ENCODE measurements around the gene SCN2B.

SCN2B gene

GRCh38 chr11:118132385-118133151 is 43.9 kb downstream of the SCN2B start:
- DNase-seq (ENCODE audit: low spot score): no peak

GRCh38 chr11:118129471-118130172 is 46.8 kb downstream of the SCN2B start:
- DNase-seq (ENCODE audit: low spot score): no peak

- no peak for DNase-seq (ENCODE audit: low spot score)
Measured at GRCh38 chr11:118128721-118129470, 47.5 kb downstream of the SCN2B start.

- no peak for DNase-seq (ENCODE audit: low spot score)
Measured at GRCh38 chr11:118128310-118128709, 48.1 kb downstream of the SCN2B start.

GRCh38 chr11:118126082-118126838 is 50.2 kb downstream of the SCN2B start:
- no peak for DNase-seq (ENCODE audit: low spot score)

GRCh38 chr11:118124929-118125535 is 51.4 kb downstream of the SCN2B start:
- no peak for DNase-seq (ENCODE audit: low spot score)

GRCh38 chr11:118120793-118121192 is 55.6 kb downstream of the SCN2B start:
- no peak for DNase-seq (ENCODE audit: low spot score)

GRCh38 chr11:118117790-118118601 is 58.4 kb downstream of the SCN2B start:
- DNase-seq (ENCODE audit: low spot score): no peak

GRCh38 chr11:118115048-118115447 is 61.4 kb downstream of the SCN2B start:
- DNase-seq (ENCODE audit: low spot score): no peak

- no peak for DNase-seq (ENCODE audit: low spot score)
Measured at GRCh38 chr11:118114266-118114665, 62.2 kb downstream of the SCN2B start.

- DNase-seq (ENCODE audit: low spot score): no peak
Measured at GRCh38 chr11:118112711-118113430, 63.6 kb downstream of the SCN2B start.

Data from putamen (tissue), 1 donor.